GM19438 (cell line): ENCODE measurements around the gene CAD.

ENCODE experiments used
- ATAC-seq: cut with Tn5 transposase; IDR thresholded peaks from one replicate; pipeline ENCODE4 v1.9.1; 2021; ENCODE audit warnings: low read depth; ENCODE audit not compliant: unreplicated experiment

Gene CAD

GRCh38 chr2:27275211-27276150, 58.3 kb downstream of the CAD start, which contains the start of gene DNAJC5G:
Gene DNAJC5G, plus strand, starts transcription at chr2:27275433. Its CDS starts 1,296 bp downstream, at chr2:27276729.
- ATAC-seq: no peak

- ATAC-seq: no peak
These were observed 60.8 kb downstream of the CAD start for GRCh38 chr2:27278010-27278409.

- ATAC-seq: no peak
These were observed 63.7 kb downstream of the CAD start for GRCh38 chr2:27280826-27281225.

GRCh38 chr2:27281442-27281841, 64.3 kb downstream of the CAD start:
- no peak for ATAC-seq

- ATAC-seq: no peak
These were observed 64.8 kb downstream of the CAD start, which contains the start of gene TRIM54 for GRCh38 chr2:27281855-27282559. Gene TRIM54, plus strand, starts transcription at chr2:27282429. Its CDS starts 303 bp downstream, at chr2:27282732.

- no peak for ATAC-seq
These were observed 65.7 kb downstream of the CAD start for GRCh38 chr2:27282892-27283291.

- no peak for ATAC-seq
These were observed 67.8 kb downstream of the CAD start for GRCh38 chr2:27284996-27285395.

GRCh38 chr2:27285481-27285880, 68.3 kb downstream of the CAD start:
- no peak for ATAC-seq

GRCh38 chr2:27288610-27289009, 71.4 kb downstream of the CAD start:
- ATAC-seq: no peak

- no peak for ATAC-seq
These were observed 73.4 kb downstream of the CAD start for GRCh38 chr2:27290549-27290948.

- ATAC-seq: no peak
These were observed 74.7 kb downstream of the CAD start for GRCh38 chr2:27291865-27292264.
